WTC11 (cell line): ENCODE data around the gene MTM1. TPM values are rescaled to one million over a fixed set of nuclear protein-coding genes. Genes with fewer than 3 reads are reported as not detected.

Experiments
- ATAC-seq: fragments of 200-7000 bp; cut with Tn5 transposase; 2 replicates; pipeline ENCODE4 v1.10.0; 2021; ENCODE audit warnings: mild to moderate bottlenecking, moderate library complexity
- CTCF ChIA-PET: fragments of 300-600 bp; sonication (Branson Sonifier 250); formaldehyde crosslinking; loops from one replicate; lab custom pipeline; 2021; ENCODE audit warnings: antibody characterized with exemption; lab: Charles Lee
- POLR2A ChIA-PET: fragments of 350-600 bp; sonication (Branson Sonifier 250); formaldehyde crosslinking; loops from one replicate; lab custom pipeline; 2021; ENCODE audit warnings: antibody characterized with exemption; lab: Charles Lee
- DNase-seq: peaks from one replicate; pipeline ENCODE4 v3.0.0; 2021; ENCODE audit warnings: low spot score
- H3K27ac Mint-ChIP-seq: 2 replicates; pipeline ENCODE4 v1.8.0; 2021; ENCODE audit warnings: mixed read lengths
- H3K27me3 Mint-ChIP-seq: 2 replicates; pipeline ENCODE4 v1.8.0; 2021; ENCODE audit warnings: low read depth, mild to moderate bottlenecking, moderate library complexity, mixed read lengths
- H3K36me3 Mint-ChIP-seq: 2 replicates; pipeline ENCODE4 v1.8.0; 2021; ENCODE audit warnings: mixed read lengths
- H3K4me1 Mint-ChIP-seq: 2 replicates; pipeline ENCODE4 v1.8.0; 2022; ENCODE audit warnings: mixed read lengths
- H3K4me3 Mint-ChIP-seq: 2 replicates; pipeline ENCODE4 v1.8.0; 2021; ENCODE audit warnings: mild to moderate bottlenecking, moderate library complexity, mixed read lengths
- H3K9me3 Mint-ChIP-seq: 2 replicates; pipeline ENCODE4 v1.8.0; 2021; ENCODE audit warnings: mixed read lengths
- ARID4B ChIP-seq: sonication (generic); formaldehyde crosslinking; IDR thresholded peaks from 2 replicates; pipeline ENCODE4 v1.8.0; 2023; ENCODE audit warnings: missing genetic modification reagents, mild to moderate bottlenecking, borderline replicate concordance
- FOXJ3 ChIP-seq: sonication (generic); formaldehyde crosslinking; IDR thresholded peaks from 2 replicates; pipeline ENCODE4 v1.9.0; 2021; ENCODE audit warnings: missing genetic modification reagents, mild to moderate bottlenecking, borderline replicate concordance
- GRHL2 ChIP-seq: fragments of 250-450 bp; sonication (Bioruptor Pico); IDR thresholded peaks from 2 replicates; pipeline ENCODE4 v1.8.0; 2022; ENCODE audit warnings: mild to moderate bottlenecking, moderate library complexity; ENCODE audit not compliant: insufficient replicate concordance, severe bottlenecking
- HMGA2 ChIP-seq: fragments of 250-450 bp; sonication (Bioruptor Pico); IDR thresholded peaks from 2 replicates; pipeline ENCODE4 v1.4.0; 2021; ENCODE audit warnings: mild to moderate bottlenecking, moderate library complexity
- NFATC4 ChIP-seq: fragments of 250-450 bp; sonication (Bioruptor Pico); IDR thresholded peaks from 2 replicates; pipeline ENCODE4 v1.9.0; 2021; ENCODE audit warnings: mild to moderate bottlenecking
- RORB ChIP-seq: fragments of 250-450 bp; sonication (Bioruptor Pico); IDR thresholded peaks from 2 replicates; pipeline ENCODE4 v1.9.0; 2021; ENCODE audit warnings: mild to moderate bottlenecking
- SMAD3 ChIP-seq: sonication (generic); formaldehyde crosslinking; IDR thresholded peaks from 2 replicates; pipeline ENCODE4 v1.8.0; 2022; ENCODE audit warnings: missing genetic modification reagents, mild to moderate bottlenecking, borderline replicate concordance
- SMAD4 ChIP-seq: sonication (generic); formaldehyde crosslinking; IDR thresholded peaks from 2 replicates; pipeline ENCODE4 v1.8.0; 2022; ENCODE audit warnings: mild to moderate bottlenecking, missing genetic modification reagents
- SOX15 ChIP-seq: fragments of 250-450 bp; sonication (Bioruptor Pico); IDR thresholded peaks from 2 replicates; pipeline ENCODE4 v1.9.0; 2021; ENCODE audit warnings: mild to moderate bottlenecking
- SP1 ChIP-seq: sonication (generic); formaldehyde crosslinking; conservative IDR thresholded peaks from 2 replicates; pipeline ENCODE4 v1.8.1; 2022; ENCODE audit warnings: missing genetic modification reagents
- TEAD1 ChIP-seq: sonication (generic); formaldehyde crosslinking; IDR thresholded peaks from 2 replicates; pipeline ENCODE4 v1.8.0; 2022; ENCODE audit warnings: mild to moderate bottlenecking, missing genetic modification reagents
- TEAD4 ChIP-seq: sonication (generic); formaldehyde crosslinking; IDR thresholded peaks from 2 replicates; pipeline ENCODE4 v1.8.0; 2022; ENCODE audit warnings: mild to moderate bottlenecking, missing genetic modification reagents
- TP53 ChIP-seq: sonication (generic); formaldehyde crosslinking; IDR thresholded peaks from 2 replicates; pipeline ENCODE4 v1.8.1; 2023; ENCODE audit warnings: mild to moderate bottlenecking, missing genetic modification reagents
- USF2 ChIP-seq: sonication (generic); formaldehyde crosslinking; IDR thresholded peaks from 2 replicates; pipeline ENCODE4 v1.8.1; 2023; ENCODE audit warnings: mild to moderate bottlenecking, missing genetic modification reagents, moderate library complexity
- ZBTB21 ChIP-seq: sonication (generic); formaldehyde crosslinking; IDR thresholded peaks from 2 replicates; pipeline ENCODE4 v1.8.1; 2023; ENCODE audit warnings: mild to moderate bottlenecking, missing genetic modification reagents, borderline replicate concordance
- ZNF281 ChIP-seq: sonication (generic); formaldehyde crosslinking; IDR thresholded peaks from 2 replicates; pipeline ENCODE4 v1.8.0; 2023; ENCODE audit warnings: mild to moderate bottlenecking, missing genetic modification reagents
- ZNF317 ChIP-seq: sonication (generic); formaldehyde crosslinking; IDR thresholded peaks from 2 replicates; pipeline ENCODE4 v1.8.1; 2023; ENCODE audit warnings: low read depth, mild to moderate bottlenecking, moderate library complexity, missing genetic modification reagents, borderline replicate concordance
- ZNF396 ChIP-seq: fragments of 250-450 bp; sonication (Bioruptor Pico); IDR thresholded peaks from 2 replicates; pipeline ENCODE4 v1.8.0; 2021; ENCODE audit warnings: mild to moderate bottlenecking, moderate library complexity, borderline replicate concordance
- ZNF512 ChIP-seq: sonication (generic); formaldehyde crosslinking; IDR thresholded peaks from 2 replicates; pipeline ENCODE4 v1.8.1; 2022; ENCODE audit warnings: missing genetic modification reagents, borderline replicate concordance
- total RNA-seq: library from RNA; stranded (reverse); gene quantifications from 3 replicates; pipeline ENCODE4 v1.2.3, GENCODE V29; 2021
- TF ChIP-seq, protein P1 (sequence below): fragments of 250-450 bp; sonication (Bioruptor Pico); IDR thresholded peaks from 2 replicates; pipeline ENCODE4 v1.9.0; 2021; ENCODE audit warnings: mild to moderate bottlenecking
- TF ChIP-seq, protein P2 (sequence below): fragments of 250-450 bp; sonication (Bioruptor Pico); IDR thresholded peaks from 2 replicates; pipeline ENCODE4 v1.8.0; 2021; ENCODE audit warnings: mild to moderate bottlenecking
- TF ChIP-seq, protein P3 (sequence below): sonication (generic); formaldehyde crosslinking; conservative IDR thresholded peaks from 2 replicates; pipeline ENCODE4 v1.8.1; 2022; ENCODE audit warnings: mild to moderate bottlenecking, missing genetic modification reagents
- TF ChIP-seq, protein P4 (sequence below): sonication (generic); formaldehyde crosslinking; IDR thresholded peaks from 2 replicates; pipeline ENCODE4 v1.8.0; 2023; ENCODE audit warnings: missing genetic modification reagents

The MTM1 gene
- total RNA-seq, 1 experiment from 2014 or later = 10.4 TPM

- Mint-ChIP-seq H3K4me3 (no peak overlapping the region), H3K4me1 (no peaks in the 10 kb centered on the region), H3K9me3 (no peaks in the 10 kb centered on the region)
- CTCF ChIA-PET = no interaction called here
- ATAC-seq = no peak
- POLR2A ChIA-PET = no interaction called here
- TF ChIP-seq TEAD4 = no peak
- TF ChIP-seq NFATC4 (CRISPR knock-in tag) = no peak
- TF ChIP-seq ZNF396 = no peak
- no peak for TF ChIP-seq ZNF281 (CRISPR knock-in tag)
- TF ChIP-seq, protein P1, sequence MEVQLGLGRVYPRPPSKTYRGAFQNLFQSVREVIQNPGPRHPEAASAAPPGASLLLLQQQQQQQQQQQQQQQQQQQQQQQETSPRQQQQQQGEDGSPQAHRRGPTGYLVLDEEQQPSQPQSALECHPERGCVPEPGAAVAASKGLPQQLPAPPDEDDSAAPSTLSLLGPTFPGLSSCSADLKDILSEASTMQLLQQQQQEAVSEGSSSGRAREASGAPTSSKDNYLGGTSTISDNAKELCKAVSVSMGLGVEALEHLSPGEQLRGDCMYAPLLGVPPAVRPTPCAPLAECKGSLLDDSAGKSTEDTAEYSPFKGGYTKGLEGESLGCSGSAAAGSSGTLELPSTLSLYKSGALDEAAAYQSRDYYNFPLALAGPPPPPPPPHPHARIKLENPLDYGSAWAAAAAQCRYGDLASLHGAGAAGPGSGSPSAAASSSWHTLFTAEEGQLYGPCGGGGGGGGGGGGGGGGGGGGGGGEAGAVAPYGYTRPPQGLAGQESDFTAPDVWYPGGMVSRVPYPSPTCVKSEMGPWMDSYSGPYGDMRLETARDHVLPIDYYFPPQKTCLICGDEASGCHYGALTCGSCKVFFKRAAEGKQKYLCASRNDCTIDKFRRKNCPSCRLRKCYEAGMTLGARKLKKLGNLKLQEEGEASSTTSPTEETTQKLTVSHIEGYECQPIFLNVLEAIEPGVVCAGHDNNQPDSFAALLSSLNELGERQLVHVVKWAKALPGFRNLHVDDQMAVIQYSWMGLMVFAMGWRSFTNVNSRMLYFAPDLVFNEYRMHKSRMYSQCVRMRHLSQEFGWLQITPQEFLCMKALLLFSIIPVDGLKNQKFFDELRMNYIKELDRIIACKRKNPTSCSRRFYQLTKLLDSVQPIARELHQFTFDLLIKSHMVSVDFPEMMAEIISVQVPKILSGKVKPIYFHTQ = no peak
- TF ChIP-seq, protein P2, sequence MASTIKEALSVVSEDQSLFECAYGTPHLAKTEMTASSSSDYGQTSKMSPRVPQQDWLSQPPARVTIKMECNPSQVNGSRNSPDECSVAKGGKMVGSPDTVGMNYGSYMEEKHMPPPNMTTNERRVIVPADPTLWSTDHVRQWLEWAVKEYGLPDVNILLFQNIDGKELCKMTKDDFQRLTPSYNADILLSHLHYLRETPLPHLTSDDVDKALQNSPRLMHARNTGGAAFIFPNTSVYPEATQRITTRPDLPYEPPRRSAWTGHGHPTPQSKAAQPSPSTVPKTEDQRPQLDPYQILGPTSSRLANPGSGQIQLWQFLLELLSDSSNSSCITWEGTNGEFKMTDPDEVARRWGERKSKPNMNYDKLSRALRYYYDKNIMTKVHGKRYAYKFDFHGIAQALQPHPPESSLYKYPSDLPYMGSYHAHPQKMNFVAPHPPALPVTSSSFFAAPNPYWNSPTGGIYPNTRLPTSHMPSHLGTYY (CRISPR knock-in tag) = no peak
- TF ChIP-seq, protein P3, sequence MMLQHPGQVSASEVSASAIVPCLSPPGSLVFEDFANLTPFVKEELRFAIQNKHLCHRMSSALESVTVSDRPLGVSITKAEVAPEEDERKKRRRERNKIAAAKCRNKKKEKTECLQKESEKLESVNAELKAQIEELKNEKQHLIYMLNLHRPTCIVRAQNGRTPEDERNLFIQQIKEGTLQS (CRISPR knock-in tag) = no peak
- TF ChIP-seq TP53 (CRISPR knock-in tag) = no peak
- no peak for TF ChIP-seq GRHL2
- no peak for TF ChIP-seq ZNF317 (CRISPR knock-in tag)
- no peak for TF ChIP-seq FOXJ3 (CRISPR knock-in tag)
- TF ChIP-seq SP1 (CRISPR knock-in tag) = no peak
- no peak for TF ChIP-seq SMAD4 (CRISPR knock-in tag)
- TF ChIP-seq RORB = no peak
- no peak for TF ChIP-seq TEAD1 (CRISPR knock-in tag)
- no peak for TF ChIP-seq SMAD3 (CRISPR knock-in tag)
- TF ChIP-seq ZBTB21 = no peak
- TF ChIP-seq, all 79 proteins: peak for 0
- no peak overlapping the region for H3K27ac Mint-ChIP-seq
- H3K36me3 Mint-ChIP-seq = peaks cover 9% of the 10 kb centered on the region
- DNase-seq = no peak
- H3K27me3 Mint-ChIP-seq = no peaks in the 10 kb centered on the region
These were observed 34.3 kb downstream of the MTM1 start for GRCh38 chrX:150602743-150603142.

- Mint-ChIP-seq H3K36me3 (peaks cover 9% of the 10 kb centered on the region), H3K9me3 (no peaks in the 10 kb centered on the region), H3K27me3 (no peaks in the 10 kb centered on the region), H3K27ac (no peak overlapping the region), H3K4me1 (no peaks in the 10 kb centered on the region), H3K4me3 (no peak overlapping the region)
- ChIA-PET POLR2A (interaction anchor here (0.6 kb wide), 1 partner anchor 1585 kb away, joined by 3 read pairs; no protein-coding TSS in a partner anchor), CTCF (no interaction called here)
- DNase-seq = no peak
- ATAC-seq = no peak
- TF ChIP-seq USF2 (CRISPR knock-in tag) = no peak
- no peak for TF ChIP-seq SOX15
- no peak for TF ChIP-seq HMGA2 (CRISPR knock-in tag)
- no peak for TF ChIP-seq ARID4B (CRISPR knock-in tag)
- TF ChIP-seq ZNF512 = no peak
- TF ChIP-seq, protein P4, sequence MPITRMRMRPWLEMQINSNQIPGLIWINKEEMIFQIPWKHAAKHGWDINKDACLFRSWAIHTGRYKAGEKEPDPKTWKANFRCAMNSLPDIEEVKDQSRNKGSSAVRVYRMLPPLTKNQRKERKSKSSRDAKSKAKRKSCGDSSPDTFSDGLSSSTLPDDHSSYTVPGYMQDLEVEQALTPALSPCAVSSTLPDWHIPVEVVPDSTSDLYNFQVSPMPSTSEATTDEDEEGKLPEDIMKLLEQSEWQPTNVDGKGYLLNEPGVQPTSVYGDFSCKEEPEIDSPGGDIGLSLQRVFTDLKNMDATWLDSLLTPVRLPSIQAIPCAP (CRISPR knock-in tag) = no peak
These were observed 37.2 kb downstream of the MTM1 start for GRCh38 chrX:150605603-150606002.
